CD14-positive monocyte (primary cell): Measurements from ENCODE around the gene KRTAP1-3. TPM values are rescaled to one million over a fixed set of nuclear protein-coding genes. Genes with fewer than 3 reads are reported as not detected.
"Not testable (repeated sequence)": the region's sequence is repeated elsewhere in the genome, so short reads cannot be mapped to it uniquely, and the experiment has no call there.

ENCODE experiments used
- DNase-seq, 3 donors: peaks; one replicate each; pipeline ENCODE4 v3.0.0-alpha.2; 2011 to 2022
- H2AFZ ChIP-seq: 2 replicates; pipeline ENCODE4 v1.6.0; 2012; ENCODE audit warnings: mild to moderate bottlenecking, low read depth, low read length, inconsistent platforms; ENCODE audit not compliant: insufficient read depth, poor library complexity, severe bottlenecking
- H3K27ac ChIP-seq, 2 donors: 1 replicate in 1 of 2; 2 replicates in 1 of 2; pipeline ENCODE4 v1.5.1; 2012 to 2013; ENCODE audit warnings: low read length in 2 of 2, control low read depth in 1 of 2, inconsistent platforms in 1 of 2, low read depth in 1 of 2, mild to moderate bottlenecking in 1 of 2
- H3K27me3 ChIP-seq, 2 donors: one replicate each; pipeline versions ENCODE4 v1.6.0 to v1.6.1; 2011 to 2013; ENCODE audit warnings: low read length in 2 of 2; ENCODE audit not compliant: control insufficient read depth in 2 of 2, insufficient read depth in 2 of 2
- H3K36me3 ChIP-seq, 2 donors: replicated peaks in 1 of 2; 1 replicate in 1 of 2; 2 replicates in 1 of 2; pipeline versions ENCODE4 v1.5.1 to v1.6.1; 2012 to 2013; ENCODE audit warnings: low read length in 2 of 2, control low read depth in 1 of 2, inconsistent platforms in 1 of 2, mild to moderate bottlenecking in 1 of 2; ENCODE audit not compliant: insufficient read depth in 2 of 2, control insufficient read depth in 1 of 2
- H3K4me1 ChIP-seq, 2 donors: 1 replicate in 1 of 2; 2 replicates in 1 of 2; pipeline versions ENCODE4 v1.5.1 to v1.6.1; 2012 to 2013; ENCODE audit warnings: low read length in 2 of 2, control low read depth in 1 of 2, inconsistent platforms in 1 of 2, mild to moderate bottlenecking in 1 of 2, moderate library complexity in 1 of 2; ENCODE audit not compliant: insufficient read depth in 2 of 2, control insufficient read depth in 1 of 2
- H3K4me2 ChIP-seq: replicated peaks from 2 replicates; pipeline ENCODE3; 2012; ENCODE audit warnings: low read length, moderate library complexity, mild to moderate bottlenecking; ENCODE audit not compliant: poor library complexity, severe bottlenecking; ENCODE audit errors: extremely low read depth
- H3K4me3 ChIP-seq, 3 experiments: fragments of 200-600 bp in 1 of 3; sonication (generic) in 1 of 3; replicated peaks in 1 of 3; 1 replicate in 2 of 3; 2 replicates in 1 of 3; pipeline ENCODE4 v1.5.1; 2011 to 2013; ENCODE audit warnings: low read length in 3 of 3, mild to moderate bottlenecking in 3 of 3, control low read depth in 2 of 3, low read depth in 2 of 3, inconsistent platforms in 1 of 3, moderate library complexity in 1 of 3
- H3K79me2 ChIP-seq: 2 replicates; pipeline ENCODE4 v1.6.0; 2012; ENCODE audit warnings: mild to moderate bottlenecking, control low read depth, inconsistent platforms, low read length, moderate library complexity; ENCODE audit not compliant: insufficient read depth
- H3K9ac ChIP-seq: 2 replicates; pipeline ENCODE4 v1.6.0; 2017; ENCODE audit warnings: low read length, mild to moderate bottlenecking; ENCODE audit not compliant: insufficient read depth, poor library complexity, severe bottlenecking
- H3K9me3 ChIP-seq, 2 donors: replicated peaks in 1 of 2; 1 replicate in 1 of 2; 2 replicates in 1 of 2; pipeline versions ENCODE4 v1.5.1 to v1.6.1; 2012 to 2013; ENCODE audit warnings: low read length in 2 of 2, control low read depth in 1 of 2; ENCODE audit not compliant: control insufficient read depth in 1 of 2, insufficient read depth in 1 of 2
- H4K20me1 ChIP-seq: 2 replicates; pipeline ENCODE4 v1.6.0; 2012; ENCODE audit warnings: mild to moderate bottlenecking, low read length, control low read depth, moderate library complexity; ENCODE audit not compliant: insufficient read depth
- H3K27ac Mint-ChIP-seq, 7 donors: one replicate each; pipeline ENCODE4 v1.8.0; 2020; ENCODE audit warnings: mild to moderate bottlenecking in 7 of 7, mixed read lengths in 7 of 7, moderate library complexity in 6 of 7, inconsistent platforms in 2 of 7
- H3K27me3 Mint-ChIP-seq, 3 donors: one replicate each; pipeline ENCODE4 v1.8.0; 2021 to 2022; ENCODE audit warnings: low read depth in 3 of 3, mild to moderate bottlenecking in 3 of 3, mixed read lengths in 3 of 3, moderate library complexity in 3 of 3, inconsistent platforms in 1 of 3
- H3K36me3 Mint-ChIP-seq, 2 donors: one replicate each; pipeline ENCODE4 v1.8.0; 2020; ENCODE audit warnings: mixed read lengths in 2 of 2, inconsistent platforms in 1 of 2, mild to moderate bottlenecking in 1 of 2
- H3K4me1 Mint-ChIP-seq: one replicate; pipeline ENCODE4 v1.8.0; 2020; ENCODE audit warnings: mild to moderate bottlenecking, mixed read lengths
- H3K4me3 Mint-ChIP-seq, 2 donors: one replicate each; pipeline ENCODE4 v1.8.0; 2020; ENCODE audit warnings: mild to moderate bottlenecking in 2 of 2, mixed read lengths in 2 of 2, moderate library complexity in 1 of 2
- H3K9me3 Mint-ChIP-seq, 7 donors: one replicate each; pipeline ENCODE4 v1.8.0; 2020 to 2022; ENCODE audit warnings: mixed read lengths in 7 of 7, mild to moderate bottlenecking in 6 of 7, moderate library complexity in 6 of 7, inconsistent platforms in 2 of 7
- CTCF ChIP-seq: fragments of 200-600 bp; IDR thresholded peaks from one replicate; pipeline ENCODE4 v1.8.0; 2022; ENCODE audit warnings: antibody characterized with exemption, mild to moderate bottlenecking
- WGBS: methylation state at CpG from one replicate; pipeline ENCODE4 v1.1.5; 2013; ENCODE audit warnings: missing lambda C conversion rate; ENCODE audit not compliant: insufficient coverage; 5-methylcytosine and 5-hydroxymethylcytosine counted together
- intact Hi-C, 2 donors: fragments of 100-400 bp; cut with micrococcal nuclease; formaldehyde crosslinking; loops; one replicate each; pipeline versions ENCODE4 v1.15.0 to v1.15.1; 2023
- polyA plus RNA-seq, 3 donors: library from polyadenylated mRNA; depleted of rRNA in 1 of 3; unstranded in 2 of 3; stranded (reverse) in 1 of 3; fragments of 300-500 nt in 2 of 3; fragments of >200 nt in 1 of 3; fragmentation: Illumina TruSeq in 2 of 3; gene quantifications; 1 replicate in 2 of 3; 2 replicates in 1 of 3; pipeline ENCODE4 v1.2.3, GENCODE V29; 2012 to 2021

Gene KRTAP1-3
- polyA plus RNA-seq, 3 donors: not detected

- peak in 1 of 3 donors; percentile 26 for DNase-seq
- TF ChIP-seq CTCF: no peak
- no peaks in the 10 kb centered on the region for H3K36me3 Mint-ChIP-seq
- H3K36me3 ChIP-seq: no peaks in the 10 kb centered on the region
- no peak within 1 kb of the TSS for H3K27ac ChIP-seq
- intact Hi-C loops: no loop called here
- no peaks in the 10 kb centered on the region for H3K79me2 ChIP-seq
- H4K20me1 ChIP-seq: no peaks in the 10 kb centered on the region
- H3K27me3 ChIP-seq: peaks cover 4 to 7% of the 10 kb centered on the region in 2 donors
- peaks cover 0 to 2% (median 0%) of the 10 kb centered on the region in 7 donors for H3K9me3 Mint-ChIP-seq
- H3K4me1 ChIP-seq: no peaks in the 10 kb centered on the region
- H2AFZ ChIP-seq: no peak within 1 kb of the TSS
- no peak within 1 kb of the TSS for H3K4me3 ChIP-seq
- no peaks in the 10 kb centered on the region for H3K9me3 ChIP-seq
- H3K4me3 Mint-ChIP-seq: no peak within 1 kb of the TSS
- no peaks in the 10 kb centered on the region for H3K4me1 Mint-ChIP-seq
- no peak within 1 kb of the TSS for H3K9ac ChIP-seq
- 77% methylated on average over 3 of the region's 6 CpGs for WGBS
- peaks cover 1 to 8% (median 5%) of the 10 kb centered on the region in 3 donors for H3K27me3 Mint-ChIP-seq
- no peak within 1 kb of the TSS for H3K4me2 ChIP-seq
- H3K27ac Mint-ChIP-seq: no peak within 1 kb of the TSS
Observed at GRCh38 chr17:41065829-41066624, 31.4 kb upstream of the KRTAP1-3 start, which contains the start of gene KRTAP2-4. KRTAP2-4 (minus strand) TSS chr17:41065879; CDS start chr17:41065845, 34 bp downstream.

GRCh38 chr17:41065016-41065689 is 30.5 kb upstream of the KRTAP1-3 start:
- H3K79me2 ChIP-seq, H2AFZ ChIP-seq, H3K9me3 Mint-ChIP-seq, H3K4me3 Mint-ChIP-seq, H4K20me1 ChIP-seq, H3K9me3 ChIP-seq, H3K27ac ChIP-seq, H3K4me3 ChIP-seq, H3K36me3 Mint-ChIP-seq, H3K4me1 ChIP-seq, DNase-seq, H3K27ac Mint-ChIP-seq, H3K4me1 Mint-ChIP-seq, H3K4me2 ChIP-seq, H3K36me3 ChIP-seq, intact Hi-C loops, H3K9ac ChIP-seq: not testable (repeated sequence)
- H3K27me3 Mint-ChIP-seq: peaks cover 4 to 15% (median 12%) of the 10 kb centered on the region in 3 donors
- WGBS: 94% methylated on average over 2 of the region's 16 CpGs
- peaks cover 13 to 15% of the 10 kb centered on the region in 2 donors for H3K27me3 ChIP-seq
